Measurements from ENCODE around the gene PKNOX1. TPM values are rescaled to one million over a fixed set of nuclear protein-coding genes. Genes with fewer than 3 reads are reported as not detected.
"Not testable (repeated sequence)": the region's sequence is repeated elsewhere in the genome, so short reads cannot be mapped to it uniquely, and the experiment has no call there.

The PKNOX1 gene
- total and polyA plus RNA-seq, 5 donors from 2014 or later, result 13.0 to 22.6 (median 17.1) TPM

DNA sequence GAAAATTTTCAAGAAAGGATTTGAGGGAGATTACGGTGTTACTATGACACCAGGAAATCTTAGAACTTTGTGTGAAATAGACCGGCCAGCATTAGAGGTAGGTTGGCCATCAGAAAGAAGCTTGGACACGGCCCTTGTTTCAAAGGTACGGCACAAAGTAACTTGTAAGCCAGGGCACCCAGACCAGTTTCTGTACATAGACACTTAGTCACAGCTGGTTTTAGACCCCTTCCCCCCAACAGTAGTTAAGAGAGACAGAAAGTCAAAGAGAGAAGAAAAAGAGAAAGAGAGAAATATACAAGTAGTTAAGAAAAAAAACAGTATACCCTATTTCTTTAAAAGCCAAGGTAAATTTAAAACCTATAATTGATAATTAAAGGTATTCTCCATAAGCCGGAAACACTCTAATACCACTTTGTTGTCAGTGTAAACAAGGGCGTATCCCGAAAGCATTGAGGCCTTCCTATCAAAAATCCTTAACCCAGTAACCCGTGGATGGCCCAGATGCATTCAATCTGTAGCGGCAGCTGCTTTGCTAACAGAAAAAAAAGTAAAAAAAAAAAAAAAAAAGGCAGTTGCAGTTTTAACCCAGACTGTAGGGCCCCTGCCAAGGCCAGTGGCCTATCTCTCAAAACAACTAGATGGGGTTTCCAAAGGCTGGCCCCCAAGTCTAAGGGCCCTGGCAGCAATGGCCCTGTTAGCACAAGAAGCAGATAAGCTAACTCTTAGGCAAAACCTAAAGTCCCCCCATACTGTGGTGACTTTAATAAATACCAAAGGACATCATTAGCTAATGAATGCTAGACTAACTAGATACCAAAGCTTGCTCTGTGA lies 41.0 kb upstream of the PKNOX1 start:
- not testable (repeated sequence) for H3K36me3 Mint-ChIP-seq; H3K4me3 ChIP-seq (ENCODE audit: low read depth, low read length); DNase-seq; H3K9me3 Mint-ChIP-seq; H3K27me3 ChIP-seq (ENCODE audit: control insufficient read depth, insufficient read depth, low read length); H3K27me3 Mint-ChIP-seq; H3K9me3 ChIP-seq (ENCODE audit: control insufficient read depth in 2 of 2, low read length in 2 of 2); ATAC-seq (ENCODE audit: low read depth in 2 of 2); H3K36me3 ChIP-seq (ENCODE audit: control insufficient read depth, insufficient read depth, low read length); H3K4me1 ChIP-seq (ENCODE audit: control insufficient read depth, insufficient read depth, low read length, poor library complexity, severe bottlenecking); H3K4me1 Mint-ChIP-seq; H3K27ac ChIP-seq (ENCODE audit: insufficient read depth, low read length, poor library complexity, severe bottlenecking)
- peak overlapping the region in 1 of 3 donors; percentile 3 for H3K27ac Mint-ChIP-seq
- peak overlapping the region in 1 of 4 donors; percentile 78 for H3K4me3 Mint-ChIP-seq

DNA sequence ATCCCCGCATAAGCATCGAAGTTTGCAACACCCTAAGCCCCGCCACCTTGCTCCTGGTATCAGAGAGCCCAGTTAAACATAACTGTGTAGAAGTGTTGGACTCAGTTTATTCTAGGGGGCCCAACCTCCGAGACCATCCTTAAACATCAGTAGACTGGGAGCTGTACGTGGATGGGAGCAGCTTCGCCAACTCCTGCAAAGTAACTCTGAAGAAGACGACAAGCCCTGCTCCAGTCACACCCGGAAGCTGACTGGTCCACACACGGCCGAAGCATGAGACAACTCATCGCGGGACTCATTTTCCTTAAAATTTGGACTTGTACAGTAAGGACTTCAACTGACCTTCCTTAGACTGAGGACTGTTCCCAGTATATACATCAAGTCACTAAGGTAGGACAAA lies 40.4 kb upstream of the PKNOX1 start:
- not testable (repeated sequence) for H3K4me1 ChIP-seq (ENCODE audit: control insufficient read depth, insufficient read depth, low read length, poor library complexity, severe bottlenecking); H3K9me3 ChIP-seq (ENCODE audit: control insufficient read depth in 2 of 2, low read length in 2 of 2); DNase-seq; H3K27me3 ChIP-seq (ENCODE audit: control insufficient read depth, insufficient read depth, low read length); H3K27me3 Mint-ChIP-seq; H3K4me3 Mint-ChIP-seq; H3K36me3 ChIP-seq (ENCODE audit: control insufficient read depth, insufficient read depth, low read length); H3K9me3 Mint-ChIP-seq; H3K4me1 Mint-ChIP-seq; H3K36me3 Mint-ChIP-seq; H3K27ac ChIP-seq (ENCODE audit: insufficient read depth, low read length, poor library complexity, severe bottlenecking); H3K4me3 ChIP-seq (ENCODE audit: low read depth, low read length); ATAC-seq (ENCODE audit: low read depth in 2 of 2)
- H3K27ac Mint-ChIP-seq, result peak overlapping the region in 1 of 3 donors; percentile 29

DNA sequence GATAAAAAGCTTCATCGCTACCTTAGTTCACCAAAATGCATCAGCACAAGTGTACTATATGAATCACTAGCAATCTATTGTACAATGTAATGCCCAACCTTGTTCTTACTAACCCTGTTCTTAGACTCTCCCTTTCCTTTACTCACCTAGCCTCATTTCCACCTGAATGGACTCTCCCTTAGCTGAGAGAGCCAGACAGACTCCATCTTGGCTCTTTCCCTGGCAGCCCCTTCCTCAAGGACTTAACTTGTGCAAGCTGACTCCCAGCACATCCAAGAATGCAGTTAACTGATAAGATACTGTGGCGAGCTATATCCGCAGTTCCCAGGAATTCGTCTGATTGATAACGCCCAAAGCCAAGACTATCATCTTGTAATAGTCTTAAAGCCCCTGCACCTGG lies 38.0 kb upstream of the PKNOX1 start:
- not testable (repeated sequence) for H3K36me3 Mint-ChIP-seq; H3K27ac Mint-ChIP-seq; H3K4me1 Mint-ChIP-seq; H3K27ac ChIP-seq (ENCODE audit: insufficient read depth, low read length, poor library complexity, severe bottlenecking); H3K9me3 Mint-ChIP-seq; ATAC-seq (ENCODE audit: low read depth in 2 of 2); H3K36me3 ChIP-seq (ENCODE audit: control insufficient read depth, insufficient read depth, low read length); H3K4me1 ChIP-seq (ENCODE audit: control insufficient read depth, insufficient read depth, low read length, poor library complexity, severe bottlenecking); H3K4me3 ChIP-seq (ENCODE audit: low read depth, low read length); DNase-seq; H3K9me3 ChIP-seq (ENCODE audit: control insufficient read depth in 2 of 2, low read length in 2 of 2); H3K4me3 Mint-ChIP-seq; H3K27me3 ChIP-seq (ENCODE audit: control insufficient read depth, insufficient read depth, low read length); H3K27me3 Mint-ChIP-seq

DNA sequence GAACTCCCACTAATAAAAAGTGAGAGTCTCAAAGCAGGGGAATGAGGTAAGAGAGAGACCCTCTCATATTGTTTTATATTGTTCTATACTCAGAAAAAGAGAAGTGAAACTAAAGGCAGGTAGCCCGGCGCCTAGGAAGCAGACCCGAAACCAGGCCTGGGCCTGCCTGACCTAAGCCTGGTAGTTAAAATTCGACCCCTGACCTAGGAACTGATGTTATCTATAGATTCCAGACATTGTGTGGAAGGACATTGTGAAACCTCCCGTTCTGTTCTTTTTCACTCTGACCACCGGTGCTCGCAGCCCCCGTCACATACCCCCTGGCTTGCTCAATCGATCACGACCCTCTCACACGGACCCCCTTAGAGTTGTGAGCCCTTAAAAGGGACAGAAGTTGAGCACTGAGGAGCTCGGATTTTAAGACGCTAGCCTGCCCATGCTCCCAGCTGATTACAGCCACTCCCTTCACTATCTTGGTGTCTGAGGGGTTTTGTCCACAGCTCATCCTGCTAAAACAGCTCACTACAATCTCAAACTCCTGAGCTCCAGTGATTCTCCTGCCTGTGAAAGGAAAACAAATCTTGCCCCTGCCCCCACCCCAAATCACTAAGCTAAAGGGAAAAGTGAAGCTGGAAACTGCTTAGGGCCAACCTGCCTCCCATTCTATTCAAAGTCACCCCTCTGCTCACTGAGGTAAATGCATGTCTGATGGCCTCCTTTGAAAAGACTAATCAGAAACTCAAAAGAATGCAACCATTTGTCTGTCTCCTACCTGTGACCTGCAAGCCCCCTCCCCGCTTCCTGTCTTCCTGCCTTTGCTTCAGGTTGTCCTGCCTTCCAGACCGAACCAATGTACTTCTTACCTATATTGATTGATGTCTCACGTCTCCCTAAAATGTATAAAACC lies 37.1 kb upstream of the PKNOX1 start:
- H3K4me1 Mint-ChIP-seq; H3K27ac Mint-ChIP-seq; H3K27ac ChIP-seq (ENCODE audit: insufficient read depth, low read length, poor library complexity, severe bottlenecking); H3K36me3 Mint-ChIP-seq; ATAC-seq (ENCODE audit: low read depth in 2 of 2); H3K4me3 Mint-ChIP-seq; H3K9me3 Mint-ChIP-seq; H3K27me3 Mint-ChIP-seq; H3K9me3 ChIP-seq (ENCODE audit: control insufficient read depth in 2 of 2, low read length in 2 of 2); H3K36me3 ChIP-seq (ENCODE audit: control insufficient read depth, insufficient read depth, low read length); H3K27me3 ChIP-seq (ENCODE audit: control insufficient read depth, insufficient read depth, low read length); DNase-seq; H3K4me1 ChIP-seq (ENCODE audit: control insufficient read depth, insufficient read depth, low read length, poor library complexity, severe bottlenecking); H3K4me3 ChIP-seq (ENCODE audit: low read depth, low read length): not testable (repeated sequence)

DNA sequence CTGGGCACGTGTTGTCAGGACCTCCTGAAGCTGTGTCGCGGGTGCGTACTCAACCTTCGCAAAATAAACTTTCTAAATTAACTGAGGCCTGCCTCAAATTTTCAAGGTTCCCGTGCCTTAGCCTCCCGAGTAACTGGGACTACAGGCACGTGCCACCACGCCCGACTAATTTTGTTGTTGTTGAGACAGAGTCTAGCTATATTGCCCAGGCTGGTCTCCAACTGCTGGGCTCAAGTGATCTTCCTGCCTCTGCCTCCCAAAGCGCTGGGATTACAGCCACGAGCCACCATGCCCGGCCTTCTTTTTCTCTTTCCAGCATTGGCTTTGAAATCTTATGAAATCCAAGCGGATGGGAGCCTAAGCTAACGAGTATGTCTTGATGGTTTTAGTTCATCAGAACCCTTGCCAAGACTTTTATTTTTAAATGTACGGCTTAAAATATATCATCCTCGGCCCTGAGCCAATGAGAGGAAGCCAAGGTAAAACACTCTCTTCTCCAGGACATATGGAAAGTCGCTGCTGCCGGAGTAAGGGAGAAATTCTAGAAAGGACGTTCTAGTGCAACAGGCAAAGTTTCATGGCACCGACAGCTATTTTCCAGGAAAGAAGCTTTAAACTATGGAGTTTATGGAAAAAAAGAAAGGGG lies 36.3 kb upstream of the PKNOX1 start:
- Histone ChIP-seq H3K9me3 (ENCODE audit: control insufficient read depth in 2 of 2, low read length in 2 of 2) (no peaks in the 10 kb centered on the region), H3K36me3 (ENCODE audit: control insufficient read depth, insufficient read depth, low read length) (no peaks in the 10 kb centered on the region), H3K4me3 (ENCODE audit: low read depth, low read length) (no peak overlapping the region), H3K27me3 (ENCODE audit: control insufficient read depth, insufficient read depth, low read length) (no peaks in the 10 kb centered on the region), H3K27ac (ENCODE audit: insufficient read depth, low read length, poor library complexity, severe bottlenecking) (no peak overlapping the region), H3K4me1 (ENCODE audit: control insufficient read depth, insufficient read depth, low read length, poor library complexity, severe bottlenecking) (no peaks in the 10 kb centered on the region)
- Mint-ChIP-seq H3K27ac (no peak overlapping the region), H3K36me3 (no peaks in the 10 kb centered on the region), H3K27me3 (peaks cover 7% of the 10 kb centered on the region), H3K4me1 (no peaks in the 10 kb centered on the region), H3K9me3 (peaks cover 0 to 2% (median 0%) of the 10 kb centered on the region in 7 donors), H3K4me3 (no peak overlapping the region)
- no peak for ATAC-seq (ENCODE audit: low read depth in 2 of 2)
- DNase-seq, result no peak

DNA sequence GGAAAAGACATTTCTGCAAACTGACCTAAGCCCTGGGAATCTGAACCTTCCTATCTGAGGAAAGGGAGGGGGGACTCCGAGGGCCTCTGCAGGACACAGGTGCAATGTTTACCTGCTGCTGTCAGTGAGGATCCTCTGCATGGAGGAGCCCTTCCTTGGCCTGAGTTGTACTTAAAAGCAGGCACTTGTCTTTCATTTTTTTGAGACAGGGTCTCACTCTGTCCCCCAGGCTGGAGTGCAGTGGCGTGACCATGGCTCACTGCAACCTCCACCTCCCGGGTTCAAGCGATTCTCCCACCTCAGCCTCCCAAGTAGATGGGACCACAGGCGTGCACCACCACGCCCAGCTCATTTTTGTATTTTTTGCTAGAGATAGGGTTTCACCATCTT lies 35.8 kb upstream of the PKNOX1 start:
- H3K4me1 Mint-ChIP-seq; H3K36me3 Mint-ChIP-seq; H3K27me3 Mint-ChIP-seq; ATAC-seq (ENCODE audit: low read depth in 2 of 2); H3K4me3 Mint-ChIP-seq; H3K9me3 Mint-ChIP-seq; H3K36me3 ChIP-seq (ENCODE audit: control insufficient read depth, insufficient read depth, low read length); H3K4me1 ChIP-seq (ENCODE audit: control insufficient read depth, insufficient read depth, low read length, poor library complexity, severe bottlenecking); H3K27ac Mint-ChIP-seq; H3K27ac ChIP-seq (ENCODE audit: insufficient read depth, low read length, poor library complexity, severe bottlenecking); H3K9me3 ChIP-seq (ENCODE audit: control insufficient read depth in 2 of 2, low read length in 2 of 2); DNase-seq; H3K4me3 ChIP-seq (ENCODE audit: low read depth, low read length); H3K27me3 ChIP-seq (ENCODE audit: control insufficient read depth, insufficient read depth, low read length): not testable (repeated sequence)

DNA sequence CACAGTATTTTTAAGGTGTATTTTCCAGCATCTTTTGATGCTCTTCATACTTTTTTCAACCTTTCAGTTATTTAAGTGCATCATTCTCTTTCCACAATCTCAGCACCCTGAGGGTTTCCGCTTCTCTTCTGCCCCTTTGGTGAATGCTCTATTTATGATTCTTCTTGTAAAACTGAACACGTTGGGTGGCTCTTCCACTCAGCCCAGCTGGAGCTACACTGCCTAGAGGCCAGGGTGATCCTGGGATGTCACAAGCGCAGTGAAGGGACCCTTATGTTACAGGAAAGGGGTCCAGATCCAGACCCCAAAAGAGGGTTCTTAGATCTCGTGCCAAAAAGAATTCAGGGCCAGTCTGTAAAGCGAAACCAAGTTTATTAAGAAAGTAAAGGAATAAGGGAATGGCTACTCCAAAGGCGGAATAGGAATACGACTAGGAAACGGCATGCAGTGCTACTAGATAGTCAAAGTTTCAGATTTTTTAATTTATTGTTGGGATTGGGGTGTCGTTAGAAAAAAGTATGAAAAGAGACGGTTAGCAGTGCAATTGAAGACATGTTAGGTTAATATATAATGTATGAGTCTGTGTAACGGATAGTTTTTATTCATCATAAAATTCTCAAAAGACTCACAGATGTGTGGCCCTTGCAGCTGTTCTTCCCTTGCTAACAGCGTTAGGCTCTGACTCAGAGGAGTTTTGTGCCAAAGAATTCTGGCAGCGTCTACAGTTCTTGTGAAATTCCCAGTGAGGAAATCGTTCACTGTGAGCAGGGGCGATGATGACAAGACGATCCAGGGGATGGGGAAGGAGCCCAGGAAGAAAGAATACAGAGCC lies 34.6 kb upstream of the PKNOX1 start:
- Histone ChIP-seq H3K9me3 (ENCODE audit: control insufficient read depth in 2 of 2, low read length in 2 of 2) (no peaks in the 10 kb centered on the region), H3K27ac (ENCODE audit: insufficient read depth, low read length, poor library complexity, severe bottlenecking) (no peak overlapping the region), H3K36me3 (ENCODE audit: control insufficient read depth, insufficient read depth, low read length) (no peaks in the 10 kb centered on the region), H3K27me3 (ENCODE audit: control insufficient read depth, insufficient read depth, low read length) (no peaks in the 10 kb centered on the region), H3K4me3 (ENCODE audit: low read depth, low read length) (no peak overlapping the region), H3K4me1 (ENCODE audit: control insufficient read depth, insufficient read depth, low read length, poor library complexity, severe bottlenecking) (no peaks in the 10 kb centered on the region)
- Mint-ChIP-seq H3K36me3 (no peaks in the 10 kb centered on the region), H3K27me3 (peaks cover 7% of the 10 kb centered on the region), H3K27ac (no peak overlapping the region), H3K4me3 (no peak overlapping the region), H3K4me1 (no peaks in the 10 kb centered on the region), H3K9me3 (peaks cover 0 to 2% (median 0%) of the 10 kb centered on the region in 7 donors)
- DNase-seq (no peak), ATAC-seq (ENCODE audit: low read depth in 2 of 2) (no peak)

All from CD4-positive, CD25-positive, alpha-beta regulatory T cell (primary cell).